GM15510 (cell line): Measurements from ENCODE around the gene CIB4.

Source experiments
- POLR2A ChIP-seq: IDR thresholded peaks from 3 replicates; pipeline ENCODE4 v1.6.1; 2011; ENCODE audit warnings: borderline replicate concordance; ENCODE audit not compliant: insufficient read length; ENCODE audit errors: extremely low read depth

Gene CIB4

DNA sequence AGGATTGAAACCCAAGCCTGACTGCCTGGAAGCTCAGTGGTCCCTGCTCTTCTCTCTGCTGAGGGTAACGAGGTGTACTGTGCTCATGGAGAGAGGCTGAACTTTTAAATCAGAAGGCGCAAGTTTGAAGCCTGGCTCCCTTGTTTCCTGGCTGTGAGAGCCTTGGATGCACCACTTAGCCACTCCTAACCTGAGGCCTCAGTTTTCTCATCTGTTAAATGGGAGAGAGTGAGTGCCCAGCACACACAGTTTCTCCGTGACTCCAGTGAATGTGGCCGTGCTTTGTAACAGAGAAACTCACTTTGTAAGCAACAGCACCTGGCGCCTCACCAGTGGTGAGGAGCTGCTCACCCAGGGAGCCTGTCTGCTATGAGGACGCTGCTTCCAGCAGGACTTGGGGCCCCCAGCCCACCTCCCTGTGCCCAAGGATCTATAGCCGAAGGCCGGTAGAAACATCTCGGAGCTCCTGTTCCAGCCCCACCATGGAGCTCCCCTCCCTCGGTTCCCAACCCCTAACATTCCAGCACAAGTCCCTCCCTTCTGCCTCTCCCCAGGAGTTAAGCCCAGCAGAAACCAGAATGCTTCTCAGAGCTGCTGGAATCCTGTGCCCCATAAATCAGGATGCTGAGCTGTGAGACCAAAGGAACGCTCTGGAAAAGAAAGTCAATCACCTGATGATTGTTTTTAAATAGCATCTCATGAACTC is 31.1 kb upstream of the CIB4 start:
- no peak for TF ChIP-seq POLR2A

DNA sequence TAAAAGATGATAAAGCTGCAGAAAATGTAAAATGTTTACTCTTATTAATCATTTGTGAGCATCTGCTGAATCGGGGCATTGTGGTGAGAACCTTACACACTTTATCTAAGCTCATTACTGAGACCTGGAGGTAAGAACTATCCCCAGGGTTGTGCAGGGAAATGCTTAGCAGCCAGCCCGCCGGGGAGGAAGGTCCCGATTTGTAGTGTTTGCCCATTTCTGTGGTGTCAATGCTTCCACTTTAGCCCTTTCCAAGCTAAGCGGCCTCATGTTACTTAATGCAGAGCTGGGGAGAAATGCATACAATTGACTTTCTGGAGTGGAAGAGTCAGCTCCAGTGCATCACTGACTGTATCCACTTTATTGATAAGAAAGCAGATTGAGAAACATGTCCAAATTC is 30.5 kb upstream of the CIB4 start:
- TF ChIP-seq POLR2A, result no peak

DNA sequence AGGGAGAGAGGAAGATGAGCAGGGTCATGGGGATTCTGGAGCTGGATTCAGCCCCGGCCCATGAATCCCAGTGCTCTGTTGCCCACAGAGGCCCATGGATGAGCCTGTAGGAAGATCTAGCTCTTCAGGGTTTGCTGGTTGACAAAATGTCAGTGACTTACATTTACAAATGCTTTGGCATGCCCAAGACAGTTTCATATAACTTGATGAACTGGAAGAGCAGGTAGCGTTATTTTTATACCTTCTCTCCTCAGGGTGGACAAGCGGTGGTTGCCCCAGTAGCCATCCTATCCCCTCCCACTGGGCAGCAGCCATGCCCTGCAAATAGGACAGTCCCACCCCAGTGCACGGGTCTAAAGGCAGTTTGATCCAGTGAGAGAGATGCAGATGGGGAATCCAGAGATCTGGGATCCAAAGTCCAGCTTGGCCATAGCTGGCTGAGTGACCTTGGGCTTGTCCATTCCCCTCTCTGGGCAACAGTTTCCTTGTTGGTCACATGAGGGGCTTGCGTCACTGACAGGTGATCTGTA is 29.8 kb upstream of the CIB4 start:
- no peak for TF ChIP-seq POLR2A

DNA sequence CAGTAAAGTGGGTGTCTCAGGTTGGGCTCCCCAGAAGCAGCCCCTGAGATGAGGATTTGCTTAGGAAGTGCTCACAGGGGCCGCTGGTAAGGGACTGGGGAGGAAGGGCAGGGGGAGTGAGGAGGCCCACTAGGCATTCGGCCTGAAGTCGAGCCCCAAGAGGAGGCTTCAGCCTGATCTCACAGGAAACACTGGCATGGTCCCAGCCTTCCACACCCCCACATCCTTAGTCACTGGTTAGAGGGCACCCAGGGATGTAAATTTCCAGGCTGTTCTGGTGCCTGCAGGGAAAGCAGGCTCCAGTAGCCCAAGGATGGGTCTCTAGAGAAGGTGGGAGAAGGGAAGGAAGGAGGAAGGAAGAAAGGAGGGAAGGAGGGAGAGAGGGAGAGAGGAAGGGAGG is 29.0 kb upstream of the CIB4 start:
- no peak for TF ChIP-seq POLR2A

DNA sequence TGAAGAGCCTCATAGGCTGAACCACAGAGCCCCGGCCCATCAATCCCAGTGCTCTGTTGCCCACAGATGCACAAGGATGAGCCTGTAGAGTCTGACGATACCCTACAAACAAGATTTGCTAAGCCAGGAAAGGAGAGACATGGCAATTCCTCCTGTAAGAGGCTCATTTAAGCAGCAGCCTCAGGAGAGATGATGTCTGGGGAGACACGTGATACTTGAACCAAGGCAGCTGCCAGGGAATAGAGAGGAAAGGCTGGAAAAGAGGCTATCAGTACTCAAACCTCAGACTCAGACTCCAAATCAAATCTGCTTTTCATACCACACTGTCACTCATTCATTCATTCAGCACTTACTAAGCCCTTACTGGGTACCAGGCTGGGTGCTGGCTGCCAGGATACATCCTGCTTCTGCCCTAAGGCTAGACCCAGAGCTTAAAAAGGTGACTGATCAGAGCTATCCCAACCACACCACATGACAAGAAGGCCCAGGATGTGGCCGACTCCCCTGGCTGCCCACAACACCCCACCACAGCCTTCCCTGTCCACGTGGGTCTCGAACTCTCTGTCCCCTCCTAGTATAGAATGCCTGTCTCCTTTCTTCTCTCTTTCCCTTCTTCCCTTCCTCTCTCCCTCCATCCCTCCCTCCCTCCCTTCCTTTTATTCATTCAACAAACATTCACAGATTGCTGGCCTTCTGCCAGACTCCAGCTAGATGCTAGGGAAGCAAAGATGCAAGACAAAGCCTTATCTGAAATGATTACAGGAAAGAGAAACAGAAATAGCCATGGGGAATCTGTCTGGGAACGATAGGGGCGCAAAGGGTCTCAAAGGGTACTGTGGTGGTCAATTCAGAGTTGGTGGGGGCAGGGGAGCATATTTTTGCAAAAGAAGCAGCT is 27.9 kb upstream of the CIB4 start:
- TF ChIP-seq POLR2A, result no peak

DNA sequence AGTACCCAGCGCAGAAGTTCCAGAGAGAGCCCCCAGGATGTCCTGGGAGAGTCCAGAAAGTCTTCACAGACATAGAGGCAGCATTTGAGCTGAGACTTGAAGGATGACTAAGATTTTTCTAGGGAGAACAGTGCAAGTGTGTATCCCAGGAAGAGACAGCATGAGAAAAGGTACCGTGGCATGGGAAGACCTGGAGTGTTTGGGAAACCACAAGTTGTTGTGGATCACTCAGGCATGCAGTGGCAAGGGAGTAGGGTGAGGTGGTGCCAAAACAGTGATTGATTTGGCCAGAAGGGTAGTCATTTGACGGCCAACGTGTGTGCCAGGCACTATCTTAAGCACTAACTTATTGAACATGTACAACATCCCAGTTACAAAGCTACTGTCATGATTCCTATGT is 26.9 kb upstream of the CIB4 start:
- TF ChIP-seq POLR2A, result no peak

DNA sequence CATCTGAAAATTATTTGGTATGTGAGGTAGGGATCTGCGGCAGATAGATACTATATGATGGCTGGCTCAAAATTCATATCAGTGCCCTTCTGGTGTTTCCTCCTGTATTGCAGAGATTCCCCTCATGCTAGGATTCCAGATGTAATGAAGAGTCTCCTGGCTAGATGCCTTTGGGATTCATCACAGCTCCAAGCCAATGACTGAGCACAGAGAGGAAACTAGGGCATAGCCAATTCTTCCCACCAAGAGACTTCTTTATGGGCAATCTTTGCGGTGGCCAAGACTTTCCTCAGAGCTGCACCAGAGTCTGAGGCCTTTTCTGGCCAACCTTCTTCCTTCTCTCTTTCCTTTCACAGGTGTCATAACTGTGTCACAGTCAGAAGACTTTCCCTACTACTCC is 25.5 kb upstream of the CIB4 start:
- no peak for TF ChIP-seq POLR2A

DNA sequence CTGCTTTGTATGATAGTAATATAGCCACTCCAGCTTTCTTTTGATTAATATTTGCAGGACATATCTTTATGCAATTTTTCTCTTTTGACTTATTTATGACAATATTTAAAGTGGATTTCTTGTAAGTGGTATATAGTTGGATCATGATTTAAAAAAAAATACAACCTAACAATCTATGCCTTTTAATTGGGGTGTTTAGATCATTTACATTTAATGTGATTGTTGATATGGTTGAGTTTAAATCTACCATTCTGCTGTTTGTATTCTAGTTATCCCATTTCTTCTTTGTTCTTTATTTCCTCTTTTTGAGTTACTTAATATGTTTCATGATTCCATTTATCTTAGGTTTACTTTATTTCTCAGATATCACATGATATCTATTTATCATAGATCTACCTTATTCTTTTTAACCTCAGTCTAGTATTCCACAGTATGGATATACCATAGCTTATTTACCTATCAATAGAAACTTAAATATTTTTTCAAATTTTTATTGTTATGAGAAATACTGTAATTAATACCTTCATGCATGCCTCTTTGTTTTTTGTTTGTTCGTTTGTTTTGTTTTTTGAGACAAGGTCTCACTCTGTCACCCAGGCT is 19.3 kb upstream of the CIB4 start:
- TF ChIP-seq POLR2A, result no peak

DNA sequence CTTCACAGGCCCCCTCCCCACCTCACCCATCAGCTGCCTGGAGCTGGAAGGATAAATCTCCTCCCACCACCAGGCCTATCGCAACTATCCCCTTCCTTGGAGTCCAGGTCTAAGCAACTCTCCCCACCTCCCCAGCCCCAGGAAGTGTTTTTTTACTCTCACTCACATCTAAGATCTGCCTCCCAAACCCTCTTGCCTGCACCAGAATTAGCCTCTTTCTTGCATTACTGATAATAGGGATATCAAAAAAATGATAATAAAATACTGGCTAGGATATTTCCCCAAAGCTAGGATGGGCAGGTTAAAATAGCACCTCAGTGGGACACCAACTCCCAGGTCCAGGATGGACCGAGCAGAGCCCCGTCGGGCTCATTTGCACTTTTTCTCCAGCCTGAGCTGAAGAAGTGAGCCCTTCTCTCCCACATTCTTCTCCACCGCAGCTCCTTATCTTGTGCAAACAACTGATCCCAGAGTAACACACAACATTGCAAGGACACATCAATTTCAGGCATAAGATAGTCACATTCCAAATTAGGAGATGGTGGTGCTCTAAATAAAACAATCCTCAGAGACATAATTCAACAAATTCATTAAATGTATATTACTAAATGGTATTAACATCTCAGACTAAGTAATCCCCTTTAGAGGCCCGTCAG is 17.7 kb upstream of the CIB4 start:
- no peak for TF ChIP-seq POLR2A

DNA sequence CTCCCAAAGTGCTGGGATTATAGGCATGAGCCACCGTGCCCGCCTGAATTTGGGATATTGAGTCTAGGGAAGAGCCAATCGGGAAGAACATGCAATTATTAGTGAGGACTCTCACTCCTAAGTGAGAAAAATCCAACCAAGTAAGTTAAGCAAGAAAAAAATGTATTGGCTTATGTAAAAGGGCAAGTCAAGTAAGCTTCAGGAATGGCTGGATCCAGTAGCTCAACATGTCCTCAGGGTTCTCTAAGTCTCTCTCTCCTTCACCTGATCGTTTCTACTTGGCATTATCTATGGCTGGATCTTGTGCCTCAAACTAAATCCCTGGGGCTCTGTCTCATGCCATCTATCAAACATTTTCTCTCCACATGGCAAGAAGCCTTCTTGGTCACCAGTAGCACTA is 16.1 kb upstream of the CIB4 start:
- TF ChIP-seq POLR2A, result no peak

DNA sequence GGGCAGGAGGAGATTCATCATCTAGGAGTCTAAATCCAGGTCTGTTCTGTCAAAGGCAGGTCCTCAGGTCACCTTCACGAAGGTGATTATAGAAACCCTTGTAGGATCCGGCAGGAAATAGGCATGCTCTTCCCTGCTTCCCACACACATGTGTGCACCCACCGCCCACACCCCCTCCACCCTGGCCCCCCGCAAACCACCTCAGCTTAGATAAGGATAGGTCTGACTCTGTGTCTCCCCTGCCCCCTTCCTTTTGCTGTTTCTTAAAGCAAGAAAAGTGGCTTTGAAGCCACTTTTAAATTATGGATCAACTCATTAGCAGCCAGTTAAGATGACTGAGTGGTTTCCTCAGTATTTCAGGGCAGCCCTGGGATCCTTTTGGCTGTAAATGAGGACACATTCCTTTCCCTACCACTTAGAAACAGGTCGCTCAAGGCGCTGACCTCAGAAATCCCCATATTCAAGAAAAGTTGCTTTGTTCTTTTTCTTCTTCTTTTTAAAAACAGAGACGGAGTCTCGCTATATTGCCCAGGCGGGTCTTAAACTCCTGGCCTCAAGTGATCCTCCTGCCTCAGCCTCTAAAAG is 14.5 kb upstream of the CIB4 start:
- TF ChIP-seq POLR2A, result no peak

DNA sequence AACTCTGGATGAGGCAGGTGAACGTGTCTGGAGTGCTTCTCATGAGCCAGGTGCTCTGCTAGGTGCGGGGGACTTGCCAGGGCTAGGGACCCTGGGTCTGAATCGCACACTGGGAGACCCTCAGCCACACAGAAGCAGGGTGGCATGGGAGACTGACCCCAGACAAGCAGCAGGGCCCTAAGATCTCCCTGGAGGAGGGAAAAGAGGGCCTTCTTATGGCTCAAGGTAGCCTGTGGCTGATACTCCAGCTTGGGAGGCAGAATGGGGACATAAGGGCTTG is 12.8 kb upstream of the CIB4 start:
- TF ChIP-seq POLR2A, result no peak

DNA sequence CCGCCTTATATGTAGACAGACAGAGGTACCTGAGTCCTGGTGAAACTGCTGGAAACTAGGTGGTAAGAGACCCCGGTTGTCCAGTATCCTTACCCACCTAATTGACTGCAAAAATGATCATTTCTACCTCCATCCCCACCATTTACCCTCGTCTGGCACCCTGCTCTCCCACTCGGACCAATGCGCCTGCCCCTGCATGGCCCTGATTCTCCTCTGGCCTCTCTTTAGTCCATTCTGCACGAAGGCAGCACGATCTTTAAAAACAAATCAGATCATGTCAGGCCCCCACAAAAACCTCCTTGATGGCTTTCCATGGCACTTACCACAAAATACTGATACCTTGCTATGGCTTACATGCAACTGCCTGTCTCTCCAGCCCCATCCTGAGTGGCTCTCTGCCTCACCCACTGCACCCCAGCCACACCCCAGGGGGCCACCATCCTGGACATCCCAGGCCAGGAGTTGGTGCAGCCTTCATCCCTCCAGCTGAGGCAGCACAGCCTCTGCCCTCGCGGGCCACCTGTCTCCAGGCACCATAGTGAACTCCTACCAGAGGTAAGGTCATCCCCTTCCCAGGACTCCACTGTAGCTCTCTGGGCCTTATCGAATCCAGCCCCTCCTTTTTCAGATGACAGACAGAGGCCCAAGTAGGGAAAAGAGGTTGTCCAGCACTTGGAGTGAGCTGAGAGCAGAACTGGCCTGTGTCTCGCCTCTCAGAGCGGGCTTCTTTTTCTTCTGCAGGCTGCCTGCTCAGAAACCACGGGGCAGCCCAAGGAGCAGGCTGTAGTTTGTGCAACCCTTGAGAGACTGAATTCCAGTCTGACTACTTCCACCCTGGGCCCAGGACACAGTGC is 12.3 kb upstream of the CIB4 start:
- TF ChIP-seq POLR2A, result no peak
